HTERT RPE-1 (cell line): Measurements from ENCODE around the gene PDAP1.
"Not testable (repeated sequence)": the region's sequence is repeated elsewhere in the genome, so short reads cannot be mapped to it uniquely, and the experiment has no call there.

ENCODE experiments used
- in situ Hi-C: fragments of 300-500 bp; cut with MboI; formaldehyde crosslinking; loops from 4 replicates; pipeline ENCODE4 v1.14.3; 2020; ENCODE audit warnings: low sequenced_read_pairs

Gene PDAP1

DNA sequence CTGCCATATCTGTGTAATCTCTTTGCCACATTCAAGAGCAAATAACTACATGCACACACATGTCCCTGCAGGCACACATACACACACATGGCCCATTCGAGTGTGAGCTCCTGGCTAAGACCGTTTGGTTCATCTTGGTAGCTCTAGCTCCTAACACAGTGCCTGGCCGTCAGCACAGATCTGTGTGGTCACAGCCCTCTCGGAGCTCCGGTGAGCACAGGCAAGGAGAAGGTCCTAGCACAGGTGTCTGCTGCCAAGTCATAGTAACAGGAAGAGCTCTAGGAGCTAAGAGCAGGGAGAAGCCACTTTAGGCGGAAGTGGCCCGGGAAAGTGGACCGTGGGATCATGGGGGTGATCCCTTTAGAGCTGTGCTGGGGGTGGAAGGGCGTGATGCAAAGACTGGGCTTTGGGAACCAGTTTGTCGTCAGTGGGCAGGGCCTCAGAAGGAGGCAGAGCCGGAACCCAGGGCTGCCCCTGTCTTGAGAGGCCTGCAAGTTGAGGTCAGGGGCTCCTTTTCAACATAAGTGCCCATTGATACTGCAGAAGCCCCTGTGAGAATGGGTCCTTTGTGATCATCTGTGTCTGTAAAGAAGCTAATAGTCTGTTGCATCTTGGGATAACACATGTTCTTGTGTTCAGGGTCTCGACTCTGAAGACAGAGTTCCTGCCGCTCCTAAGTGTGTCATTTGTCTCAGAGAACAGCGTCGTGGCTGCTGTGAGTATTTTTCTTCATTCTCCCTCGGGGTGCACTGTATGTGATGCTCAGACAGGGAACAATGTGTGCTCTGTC is 50.5 kb downstream of the PDAP1 start:
- in situ Hi-C loops = no loop called here

DNA sequence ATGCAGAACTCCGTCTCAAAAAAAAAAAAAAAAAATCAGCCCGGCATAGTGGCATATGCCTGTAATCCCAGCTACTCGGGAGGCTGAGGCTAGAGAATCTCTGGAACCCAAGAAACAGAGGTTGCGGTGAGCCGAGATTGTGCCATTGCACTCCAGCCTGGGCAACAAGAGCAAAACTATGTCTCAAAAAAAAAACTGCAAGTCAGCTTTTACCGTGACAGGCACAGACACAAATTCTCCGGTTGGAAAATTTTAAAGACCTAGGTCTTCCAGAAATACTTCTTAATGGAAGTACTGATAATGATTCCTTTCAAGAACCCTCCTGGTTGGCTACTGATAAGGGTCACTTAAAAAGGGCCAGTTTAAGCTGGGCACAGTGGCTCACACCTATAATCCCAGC is 53.3 kb downstream of the PDAP1 start:
- in situ Hi-C loops = no loop called here

DNA sequence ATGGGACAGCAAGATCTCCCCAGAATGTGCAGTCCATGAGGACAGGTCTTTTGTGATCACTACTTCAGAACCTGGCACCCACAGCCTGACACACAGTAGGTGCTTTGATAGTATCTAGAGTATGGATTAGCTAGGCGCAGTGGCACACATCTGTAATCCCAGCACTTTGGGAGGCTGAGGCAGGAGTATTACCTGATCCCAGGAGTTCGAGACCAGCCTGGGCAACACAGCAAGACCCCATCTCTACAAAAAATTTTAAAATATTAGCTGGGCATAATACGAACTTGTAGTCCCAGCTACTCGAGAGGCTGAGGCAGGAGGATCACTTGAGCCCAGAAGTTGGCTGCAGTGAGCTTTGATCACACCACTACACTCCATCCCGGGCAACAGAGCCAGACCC is 56.1 kb downstream of the PDAP1 start:
- in situ Hi-C loops = no loop called here

DNA sequence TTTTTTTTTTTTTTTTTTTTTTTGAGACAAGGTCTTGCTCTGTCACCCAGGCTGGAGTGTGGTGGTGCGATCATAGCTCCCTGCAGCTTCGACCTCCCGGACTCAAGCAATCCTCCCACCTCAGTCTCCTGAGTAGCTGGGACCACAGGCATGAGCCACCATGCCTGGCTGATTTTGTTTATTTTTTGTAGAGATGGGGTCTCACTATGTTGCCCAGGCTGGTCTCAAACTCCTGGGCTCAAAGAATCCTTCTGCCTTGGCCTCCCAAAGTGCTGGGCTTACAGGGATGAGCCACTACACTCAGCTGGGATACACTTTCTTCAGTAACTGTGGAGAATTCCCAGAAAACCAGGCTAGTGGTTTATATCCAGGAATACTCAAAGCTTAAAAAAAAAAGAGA is 57.8 kb downstream of the PDAP1 start:
- in situ Hi-C loops = not testable (repeated sequence)
